DND-41 (cell line): ENCODE data around the gene CLEC20A.

ENCODE experiments used
- ATAC-seq: fragments of 200-7000 bp; cut with Tn5 transposase; 3 replicates; pipeline ENCODE4 v1.9.1; 2021; ENCODE audit warnings: low read depth; ENCODE audit not compliant: insufficient read depth
- DNase-seq: peaks from one replicate; pipeline ENCODE4 v3.0.0-alpha.2; 2020
- H2AFZ ChIP-seq: 2 replicates; pipeline ENCODE4 v1.6.0; 2012; ENCODE audit warnings: low read depth, low read length
- H3K27ac ChIP-seq: 2 replicates; pipeline ENCODE4 v1.5.1; 2012; ENCODE audit warnings: low read length, inconsistent platforms
- H3K27me3 ChIP-seq: fragments of 200-600 bp; sonication (generic); 2 replicates; pipeline ENCODE4 v1.6.0; 2012; ENCODE audit warnings: low read length, mild to moderate bottlenecking, inconsistent platforms; ENCODE audit not compliant: insufficient read depth, poor library complexity
- H3K36me3 ChIP-seq: 2 replicates; pipeline ENCODE4 v1.5.1; 2012; ENCODE audit warnings: low read length, inconsistent platforms; ENCODE audit not compliant: insufficient read depth
- H3K4me1 ChIP-seq: 2 replicates; pipeline ENCODE4 v1.5.1; 2012; ENCODE audit warnings: mild to moderate bottlenecking, low read length; ENCODE audit not compliant: insufficient read depth
- H3K4me2 ChIP-seq: 2 replicates; pipeline ENCODE4 v1.6.0; 2012; ENCODE audit warnings: mild to moderate bottlenecking, moderate library complexity, low read length, inconsistent platforms; ENCODE audit not compliant: insufficient read depth
- H3K4me3 ChIP-seq, 2 experiments: fragments of 200-600 bp in 1 of 2; shearing (Covaris generic) in 1 of 2; 2 replicates each; pipeline ENCODE4 v1.5.1; 2012 to 2016; ENCODE audit warnings: inconsistent platforms in 2 of 2, low read length in 2 of 2, mild to moderate bottlenecking in 2 of 2, low read depth in 1 of 2, moderate library complexity in 1 of 2
- H3K79me2 ChIP-seq: 2 replicates; pipeline ENCODE4 v1.6.0; 2012; ENCODE audit warnings: low read length, inconsistent platforms; ENCODE audit not compliant: insufficient read depth
- H3K9ac ChIP-seq: 2 replicates; pipeline ENCODE4 v1.6.0; 2012; ENCODE audit warnings: low read depth, mild to moderate bottlenecking, inconsistent platforms, low read length, moderate library complexity
- H3K9me3 ChIP-seq: 2 replicates; pipeline ENCODE4 v1.5.1; 2012; ENCODE audit warnings: low read length, moderate library complexity, mild to moderate bottlenecking, inconsistent platforms; ENCODE audit not compliant: insufficient read depth, severe bottlenecking
- H4K20me1 ChIP-seq: 2 replicates; pipeline ENCODE4 v1.6.0; 2012; ENCODE audit warnings: low read length; ENCODE audit not compliant: insufficient read depth
- EZH2 ChIP-seq: IDR thresholded peaks from 3 replicates; pipeline ENCODE4 v1.6.1; 2012; ENCODE audit warnings: borderline replicate concordance, low read depth, mild to moderate bottlenecking, moderate library complexity, low read length, inconsistent platforms; ENCODE audit not compliant: severe bottlenecking
- TF ChIP-seq, protein P1 (sequence below): IDR thresholded peaks from 2 replicates; pipeline ENCODE4 v1.5.1; 2012; ENCODE audit warnings: borderline replicate concordance, low read length, moderate library complexity, mild to moderate bottlenecking; ENCODE audit not compliant: poor library complexity, severe bottlenecking; ENCODE audit errors: extremely low read depth

The CLEC20A gene

DNA sequence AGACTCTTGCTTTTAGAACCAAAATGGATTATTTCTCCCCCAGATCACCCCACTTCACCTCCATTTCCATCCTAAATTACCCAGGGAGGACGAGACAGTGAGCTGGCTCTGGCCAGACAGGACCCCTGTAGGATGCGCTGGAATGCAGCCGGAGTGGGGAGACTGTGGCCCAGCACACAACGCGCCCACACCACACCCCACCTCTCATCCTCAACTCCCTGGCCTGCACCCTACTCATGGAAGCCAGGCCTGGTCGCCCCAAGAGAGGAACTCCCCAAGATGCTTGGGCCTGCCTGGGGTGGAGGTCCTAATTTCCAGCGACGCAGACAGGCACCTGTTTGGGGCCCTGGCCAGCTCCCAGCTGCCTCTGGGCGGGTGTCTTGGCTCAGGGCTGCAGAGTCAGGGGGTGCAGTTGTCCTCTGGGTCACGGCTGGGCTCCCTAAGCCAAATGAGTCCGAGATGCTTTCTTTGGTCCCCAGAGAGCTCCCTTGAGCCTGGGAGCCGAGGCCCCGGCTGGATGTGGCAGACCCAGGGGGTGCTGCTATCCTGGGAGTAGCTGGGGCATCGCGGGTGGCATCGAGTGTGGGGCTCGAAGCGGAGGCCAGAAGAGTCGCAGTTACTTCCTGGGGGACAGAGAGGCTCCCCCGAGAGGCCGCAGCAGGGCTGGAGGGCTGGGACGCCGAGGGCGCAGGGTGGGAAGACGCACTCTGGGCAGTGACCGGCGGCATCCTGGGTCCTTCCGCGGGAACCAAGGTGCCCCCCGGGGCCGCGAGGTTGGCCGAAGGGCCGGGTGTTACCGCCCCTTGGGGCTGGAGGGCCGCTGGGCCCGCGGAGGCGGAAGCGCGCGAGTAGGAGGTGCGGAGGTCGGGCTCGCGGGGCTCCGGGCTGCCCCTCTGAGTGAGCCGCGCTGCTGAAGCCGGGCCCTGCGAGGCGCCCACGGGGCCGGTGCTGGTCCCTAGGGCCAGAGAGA is 10.4 kb downstream of the CLEC20A start:
- H3K27ac ChIP-seq: no peak overlapping the region
- no peak overlapping the region for H2AFZ ChIP-seq
- ATAC-seq (no peak), DNase-seq (no peak)
- TF ChIP-seq, protein P1, sequence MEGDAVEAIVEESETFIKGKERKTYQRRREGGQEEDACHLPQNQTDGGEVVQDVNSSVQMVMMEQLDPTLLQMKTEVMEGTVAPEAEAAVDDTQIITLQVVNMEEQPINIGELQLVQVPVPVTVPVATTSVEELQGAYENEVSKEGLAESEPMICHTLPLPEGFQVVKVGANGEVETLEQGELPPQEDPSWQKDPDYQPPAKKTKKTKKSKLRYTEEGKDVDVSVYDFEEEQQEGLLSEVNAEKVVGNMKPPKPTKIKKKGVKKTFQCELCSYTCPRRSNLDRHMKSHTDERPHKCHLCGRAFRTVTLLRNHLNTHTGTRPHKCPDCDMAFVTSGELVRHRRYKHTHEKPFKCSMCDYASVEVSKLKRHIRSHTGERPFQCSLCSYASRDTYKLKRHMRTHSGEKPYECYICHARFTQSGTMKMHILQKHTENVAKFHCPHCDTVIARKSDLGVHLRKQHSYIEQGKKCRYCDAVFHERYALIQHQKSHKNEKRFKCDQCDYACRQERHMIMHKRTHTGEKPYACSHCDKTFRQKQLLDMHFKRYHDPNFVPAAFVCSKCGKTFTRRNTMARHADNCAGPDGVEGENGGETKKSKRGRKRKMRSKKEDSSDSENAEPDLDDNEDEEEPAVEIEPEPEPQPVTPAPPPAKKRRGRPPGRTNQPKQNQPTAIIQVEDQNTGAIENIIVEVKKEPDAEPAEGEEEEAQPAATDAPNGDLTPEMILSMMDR: no peak
- TF ChIP-seq EZH2: no peak
- H3K9me3 ChIP-seq: no peaks in the 10 kb centered on the region
- no peaks in the 10 kb centered on the region for H3K36me3 ChIP-seq
- no peaks in the 10 kb centered on the region for H3K79me2 ChIP-seq
- no peaks in the 10 kb centered on the region for H4K20me1 ChIP-seq
- no peak overlapping the region for H3K4me3 ChIP-seq
- H3K27me3 ChIP-seq: no peaks in the 10 kb centered on the region
- H3K9ac ChIP-seq: no peak overlapping the region
- no peaks in the 10 kb centered on the region for H3K4me1 ChIP-seq
- no peak overlapping the region for H3K4me2 ChIP-seq

DNA sequence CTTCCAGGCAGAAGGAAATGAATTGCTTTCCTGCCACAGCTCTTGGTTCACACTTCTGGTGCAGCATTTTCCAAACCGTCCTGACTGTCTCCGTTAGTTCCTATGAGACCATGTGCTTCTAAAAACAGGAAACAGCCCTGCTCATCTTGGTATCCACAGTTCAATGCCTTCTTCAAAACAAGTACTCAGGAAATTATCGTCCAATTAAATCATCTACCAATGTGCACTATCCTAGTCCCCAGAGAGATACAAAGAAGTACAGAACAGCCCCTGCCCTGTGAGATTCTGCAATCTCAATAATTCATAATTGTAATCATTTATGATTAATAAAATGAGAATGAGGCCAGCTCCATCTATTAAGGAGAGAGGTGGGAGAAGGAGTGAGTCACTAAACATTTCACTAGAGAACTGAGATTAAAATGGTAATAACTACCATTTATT is 11.2 kb downstream of the CLEC20A start:
- no peak overlapping the region for H3K9ac ChIP-seq
- no peaks in the 10 kb centered on the region for H3K4me1 ChIP-seq
- H4K20me1 ChIP-seq: no peaks in the 10 kb centered on the region
- H3K4me3 ChIP-seq: no peak overlapping the region
- no peaks in the 10 kb centered on the region for H3K9me3 ChIP-seq
- no peak overlapping the region for H3K27ac ChIP-seq
- no peak for TF ChIP-seq EZH2
- TF ChIP-seq, protein P1: no peak
- no peak overlapping the region for H3K4me2 ChIP-seq
- ATAC-seq: no peak
- no peaks in the 10 kb centered on the region for H3K79me2 ChIP-seq
- no peaks in the 10 kb centered on the region for H3K27me3 ChIP-seq
- H2AFZ ChIP-seq: no peak overlapping the region
- H3K36me3 ChIP-seq: no peaks in the 10 kb centered on the region
- DNase-seq: no peak

DNA sequence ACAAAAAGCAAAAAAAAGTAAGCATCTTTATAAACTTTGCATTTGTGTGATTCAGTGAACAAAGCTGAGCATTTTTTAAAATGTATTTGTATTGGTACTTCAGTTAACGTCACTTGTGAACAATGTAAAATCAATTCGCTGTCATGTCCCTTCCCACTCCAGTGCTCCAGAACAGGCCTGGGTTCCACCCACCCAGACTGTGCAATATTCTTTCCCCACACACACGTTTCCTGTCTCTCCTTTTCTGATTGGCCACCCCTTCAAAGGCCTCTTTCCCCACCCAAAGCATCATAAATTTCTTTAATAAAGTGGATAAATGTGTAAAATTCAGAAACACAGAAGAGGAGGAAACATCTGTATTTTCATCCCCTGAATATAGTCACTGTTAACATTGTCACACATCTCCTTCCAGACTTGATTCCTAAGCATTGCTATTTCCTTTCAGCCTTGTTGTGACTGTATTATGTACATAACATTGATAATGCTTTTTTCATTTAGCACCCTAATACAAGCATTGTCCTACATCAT is 12.0 kb downstream of the CLEC20A start:
- Histone ChIP-seq H3K79me2 (no peaks in the 10 kb centered on the region), H3K9ac (no peak overlapping the region)
- no peak for ATAC-seq

More for the DNA sequence above, 12.0 kb downstream of the CLEC20A start:
- no peaks in the 10 kb centered on the region for H4K20me1 ChIP-seq
- H3K27ac ChIP-seq: no peak overlapping the region
- DNase-seq: no peak
- no peak overlapping the region for H2AFZ ChIP-seq
- no peak for TF ChIP-seq EZH2
- TF ChIP-seq, protein P1: no peak
- H3K27me3 ChIP-seq: no peaks in the 10 kb centered on the region
- no peak overlapping the region for H3K4me2 ChIP-seq
- no peaks in the 10 kb centered on the region for H3K36me3 ChIP-seq
- H3K4me3 ChIP-seq: no peak overlapping the region
- H3K4me1 ChIP-seq: no peaks in the 10 kb centered on the region
- H3K9me3 ChIP-seq: no peaks in the 10 kb centered on the region
